ENCODE data around the gene SAP25.
A peak's percentile ranks its signal among the peaks of the same experiment; 100 is the strongest.

Gene SAP25

DNA sequence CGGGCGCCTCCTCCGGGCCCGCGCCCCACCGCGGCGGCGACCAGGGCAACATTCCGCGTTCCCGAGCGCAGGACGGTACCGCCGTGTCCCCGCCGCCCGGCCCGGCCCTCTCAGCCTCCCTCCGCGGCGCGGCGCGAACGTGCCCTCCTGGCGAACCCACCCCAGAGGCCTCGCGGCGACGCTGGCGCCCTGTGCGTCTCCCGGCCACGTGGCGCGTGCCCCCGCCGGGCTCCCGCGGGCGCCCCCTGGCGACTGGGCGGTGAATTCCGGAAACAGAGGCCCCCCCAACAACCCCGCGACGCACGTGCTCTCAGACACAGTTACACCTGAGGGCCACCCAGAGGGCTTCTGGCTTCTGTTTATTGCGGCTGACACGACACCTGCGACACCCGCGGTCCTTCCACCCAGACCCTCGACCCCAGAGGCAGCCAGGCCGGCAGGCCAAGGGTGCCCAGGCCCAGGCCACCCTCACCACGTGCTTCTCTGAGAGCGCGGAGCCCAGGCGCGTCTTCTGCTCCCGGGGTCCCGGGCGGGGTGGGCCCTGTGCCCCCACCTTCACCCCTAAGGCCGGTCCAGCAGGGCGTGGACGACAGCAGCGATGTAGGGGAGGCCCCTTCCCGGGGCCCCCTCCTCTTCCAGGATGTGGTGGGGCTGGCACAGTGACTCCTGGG, at the start of gene SAP25:
Gene SAP25 (minus strand): TSS at position 210 of the 671 bp plus-strand sequence. CDS start 158 bp downstream, at position 52.
- no peak for DNase-seq (ENCODE audit: low read depth in 2 of 2)

DNA sequence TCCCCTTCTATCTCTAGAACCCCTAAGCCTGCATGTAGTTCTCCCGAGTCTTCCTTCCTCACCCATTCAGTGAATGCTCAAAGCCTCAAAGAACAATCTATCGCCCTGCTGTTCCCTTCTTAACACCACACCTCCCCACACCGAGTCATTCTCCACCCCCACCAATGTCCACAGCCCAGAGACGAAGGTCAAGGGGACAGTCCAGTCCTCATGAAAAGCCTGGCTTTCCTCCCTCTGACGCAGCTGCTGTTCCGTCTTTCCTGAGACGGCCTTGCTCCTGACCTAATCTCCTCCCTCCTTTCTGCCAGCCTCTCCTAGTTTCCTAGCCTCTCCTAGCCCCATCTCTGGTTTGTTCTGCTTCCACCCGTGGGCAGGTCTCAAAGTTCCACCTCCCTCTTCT, 47.9 kb upstream of the SAP25 start:
- DNase-seq (ENCODE audit: low read depth in 2 of 2) = no peak

GRCh38 chr7:100620804-100621203, 47.1 kb upstream of the SAP25 start:
- no peak for DNase-seq (ENCODE audit: low read depth in 2 of 2)

GRCh38 chr7:100620239-100620638, 46.5 kb upstream of the SAP25 start:
- DNase-seq (ENCODE audit: low read depth in 2 of 2) = no peak

- DNase-seq (ENCODE audit: low read depth in 2 of 2) = no peak
These were observed 40.7 kb upstream of the SAP25 start for GRCh38 chr7:100614308-100614861.

DNA sequence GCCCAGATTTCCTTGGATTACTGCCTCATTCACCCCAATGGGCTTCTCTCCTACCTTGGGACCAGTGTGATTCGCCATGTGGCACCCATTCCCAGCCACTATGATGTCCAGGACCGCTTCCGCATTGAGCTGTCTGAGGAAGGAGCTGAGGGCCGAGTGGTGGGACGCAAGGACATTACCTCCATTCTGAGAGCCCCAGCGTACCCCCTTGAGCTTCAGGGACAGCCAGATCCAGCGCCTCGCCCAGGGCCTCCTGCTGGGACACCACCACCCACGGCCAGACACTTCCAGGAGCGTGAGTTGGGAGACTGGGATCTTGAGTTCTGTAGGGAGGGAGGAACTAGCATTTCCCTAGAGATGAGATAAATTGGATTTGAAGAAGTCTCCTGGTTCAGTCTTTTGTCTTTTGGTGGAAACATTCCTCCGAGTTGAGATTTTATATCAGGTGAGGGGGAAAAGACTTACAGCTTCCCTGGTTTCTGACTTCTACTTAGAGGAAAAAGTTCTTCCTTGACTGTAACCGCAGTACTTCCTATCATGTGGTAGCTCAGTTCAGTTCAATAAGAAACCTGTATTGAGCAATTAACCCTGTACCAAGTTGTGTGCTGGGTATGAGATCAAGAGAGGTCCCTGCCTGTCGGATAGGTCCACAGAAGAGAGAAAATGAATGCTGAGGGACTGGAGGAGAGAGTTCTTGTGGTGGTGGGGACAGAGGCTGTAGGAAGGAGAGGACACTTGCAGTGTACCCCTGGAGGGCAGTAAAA, 39.9 kb upstream of the SAP25 start:
- no peak for DNase-seq (ENCODE audit: low read depth in 2 of 2)

DNA sequence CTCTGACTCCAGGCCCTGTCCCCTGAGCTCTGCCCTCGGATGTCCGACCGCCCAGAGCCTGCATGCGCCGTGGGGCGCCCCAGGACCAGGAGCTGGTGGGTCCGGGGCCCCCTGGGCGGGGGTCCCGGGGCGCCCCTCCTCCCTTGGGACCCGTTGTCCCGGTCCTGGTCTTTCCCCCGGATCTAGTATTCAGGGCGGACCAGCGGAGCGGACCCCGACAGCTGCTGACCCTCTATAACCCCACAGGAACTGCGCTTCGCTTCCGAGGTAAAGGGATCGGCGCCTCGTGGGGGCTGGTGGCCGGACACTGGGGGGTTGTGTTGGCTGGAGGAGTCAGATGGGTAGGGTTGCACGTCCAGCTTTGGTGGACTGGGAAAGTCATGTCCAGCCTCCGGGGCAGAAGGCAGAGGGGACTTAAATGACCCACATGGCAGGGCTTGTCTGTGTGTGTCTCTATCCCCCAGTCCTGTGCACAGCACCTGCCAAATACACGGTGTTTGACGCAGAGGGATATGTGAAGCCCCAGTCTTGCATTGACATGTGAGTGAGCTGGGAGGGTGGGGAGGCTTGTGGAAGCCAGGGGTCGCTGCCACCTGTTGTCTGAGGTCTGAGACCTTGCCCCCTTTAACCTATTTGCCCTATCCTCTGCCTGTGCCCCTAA, 39.2 kb upstream of the SAP25 start:
- no peak for DNase-seq (ENCODE audit: low read depth in 2 of 2)

GRCh38 chr7:100611983-100612729, 38.5 kb upstream of the SAP25 start, which contains the start of gene MOSPD3:
Gene MOSPD3 (plus strand): TSS chr7:100612540. CDS start chr7:100612792, 252 bp downstream.
- peak; percentile 94 to 97 for DNase-seq (ENCODE audit: low read depth in 2 of 2)

DNA sequence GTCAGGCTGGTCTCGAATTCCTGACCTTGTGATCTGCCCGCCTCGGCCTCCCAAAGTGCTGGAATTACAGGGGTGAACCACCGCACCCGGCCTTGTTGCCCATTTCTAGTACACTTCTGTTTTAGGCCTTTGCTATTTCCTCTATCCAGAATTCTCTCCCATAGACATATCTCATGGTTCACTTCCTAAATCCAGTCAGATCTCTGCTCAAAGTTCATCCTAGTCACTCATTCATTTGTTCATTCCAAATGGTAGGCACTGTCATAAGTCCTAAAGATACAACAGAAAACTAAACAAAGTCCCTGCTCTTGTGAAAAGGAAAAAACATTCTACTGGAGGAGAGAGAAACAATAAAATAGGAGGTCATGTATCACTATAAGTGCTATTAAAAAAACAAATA, 36.3 kb upstream of the SAP25 start:
- DNase-seq (ENCODE audit: low read depth in 2 of 2) = no peak

DNA sequence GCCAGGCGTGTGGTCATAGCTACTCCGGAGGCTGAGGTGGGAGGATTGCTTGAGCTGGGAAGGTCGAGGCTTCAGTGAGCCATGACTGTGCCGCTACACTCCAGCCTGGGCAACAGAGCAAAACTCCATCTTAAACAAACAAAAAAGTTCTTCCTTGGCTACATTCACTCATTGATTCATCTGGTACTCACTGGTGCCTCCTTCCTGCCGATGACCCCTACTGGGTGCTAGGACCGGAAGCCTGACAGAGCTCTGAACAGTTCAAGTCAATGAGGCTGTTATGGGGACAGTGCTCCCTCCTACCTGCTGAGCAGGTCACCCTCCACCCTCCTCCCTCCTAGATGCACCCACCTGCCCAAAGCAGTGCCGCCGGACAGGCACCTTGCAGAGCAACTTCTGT, 33.4 kb upstream of the SAP25 start:
- DNase-seq (ENCODE audit: low read depth in 2 of 2) = no peak

DNA sequence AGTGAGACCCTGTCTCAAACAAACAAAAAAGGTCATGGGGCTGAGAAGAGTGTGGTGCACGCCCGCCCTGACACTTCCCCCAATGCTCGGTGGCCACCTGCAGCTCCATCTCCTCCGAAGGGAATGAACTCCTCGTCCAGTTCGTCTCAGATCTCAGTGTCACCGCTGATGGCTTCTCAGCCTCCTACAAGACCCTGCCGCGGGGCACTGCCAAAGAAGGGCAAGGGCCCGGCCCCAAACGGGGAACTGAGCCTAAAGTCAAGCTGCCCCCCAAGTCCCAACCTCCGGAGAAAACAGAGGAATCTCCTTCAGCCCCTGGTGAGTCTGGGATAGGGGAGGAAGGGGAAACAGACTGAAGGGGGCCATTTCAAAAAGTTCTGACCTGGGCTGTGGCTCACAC, 32.6 kb upstream of the SAP25 start:
- DNase-seq (ENCODE audit: low read depth in 2 of 2) = no peak

- DNase-seq (ENCODE audit: low read depth in 2 of 2) = no peak
These were observed 31.5 kb upstream of the SAP25 start for GRCh38 chr7:100604976-100605911.

DNA sequence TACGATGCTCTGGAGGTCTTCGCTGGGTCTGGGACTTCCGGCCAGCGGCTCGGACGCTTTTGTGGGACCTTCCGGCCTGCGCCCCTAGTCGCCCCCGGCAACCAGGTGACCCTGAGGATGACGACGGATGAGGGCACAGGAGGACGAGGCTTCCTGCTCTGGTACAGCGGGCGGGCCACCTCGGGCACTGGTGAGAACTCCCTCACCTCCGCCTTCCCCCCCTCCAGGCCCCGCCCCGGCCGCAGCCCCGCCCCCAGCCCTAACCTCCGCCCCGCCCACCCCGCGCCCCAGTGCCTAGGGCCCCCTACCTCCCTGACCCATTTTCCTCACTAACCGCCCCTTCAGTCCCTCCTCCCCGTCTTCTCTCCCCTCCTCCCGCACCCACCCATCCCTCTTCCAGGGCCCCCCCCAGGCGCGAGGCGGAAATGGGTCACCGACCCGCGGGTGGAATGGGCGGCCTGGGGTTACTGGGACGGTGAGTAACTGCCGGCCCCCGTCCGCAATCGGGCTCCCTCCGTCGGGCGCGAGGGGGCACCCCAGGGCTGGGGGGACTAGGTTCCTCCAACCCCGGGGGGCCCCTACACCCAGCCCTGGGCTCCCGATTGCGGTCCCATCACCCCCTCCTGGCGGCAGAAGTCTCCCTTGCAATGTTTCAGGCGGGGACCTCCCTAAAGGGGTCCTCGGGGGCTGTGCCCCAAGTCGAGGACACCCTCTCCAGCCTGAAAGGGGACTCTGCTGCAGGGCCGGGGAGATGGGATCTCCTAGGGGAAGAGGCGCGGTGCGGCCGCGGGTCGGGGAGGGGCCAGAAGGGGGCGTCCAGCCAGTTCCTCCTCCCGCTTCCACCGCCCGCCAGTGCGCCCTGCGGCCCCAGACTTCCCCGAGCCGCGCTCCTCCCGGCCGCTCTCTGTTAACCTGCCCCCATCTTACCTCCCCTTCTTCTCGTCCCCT, 30.6 kb upstream of the SAP25 start:
- peak; percentile 43 to 59 for DNase-seq (ENCODE audit: low read depth in 2 of 2)

DNA sequence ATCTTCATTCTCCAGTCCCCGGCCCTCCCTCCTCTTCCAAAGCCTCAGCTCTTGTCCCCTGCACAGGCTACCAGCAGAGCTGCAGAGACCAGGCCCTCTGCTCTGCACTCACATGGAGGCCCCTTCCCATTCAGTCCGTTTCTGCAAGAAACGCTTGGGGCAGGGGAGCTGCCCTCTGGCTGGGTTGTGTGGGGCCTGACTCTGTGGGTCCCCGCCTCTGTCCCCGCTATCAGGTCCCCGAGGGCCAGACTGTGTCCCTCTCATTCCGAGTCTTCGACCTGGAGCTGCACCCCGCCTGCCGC, 30.0 kb upstream of the SAP25 start:
- no peak for DNase-seq (ENCODE audit: low read depth in 2 of 2)

DNA sequence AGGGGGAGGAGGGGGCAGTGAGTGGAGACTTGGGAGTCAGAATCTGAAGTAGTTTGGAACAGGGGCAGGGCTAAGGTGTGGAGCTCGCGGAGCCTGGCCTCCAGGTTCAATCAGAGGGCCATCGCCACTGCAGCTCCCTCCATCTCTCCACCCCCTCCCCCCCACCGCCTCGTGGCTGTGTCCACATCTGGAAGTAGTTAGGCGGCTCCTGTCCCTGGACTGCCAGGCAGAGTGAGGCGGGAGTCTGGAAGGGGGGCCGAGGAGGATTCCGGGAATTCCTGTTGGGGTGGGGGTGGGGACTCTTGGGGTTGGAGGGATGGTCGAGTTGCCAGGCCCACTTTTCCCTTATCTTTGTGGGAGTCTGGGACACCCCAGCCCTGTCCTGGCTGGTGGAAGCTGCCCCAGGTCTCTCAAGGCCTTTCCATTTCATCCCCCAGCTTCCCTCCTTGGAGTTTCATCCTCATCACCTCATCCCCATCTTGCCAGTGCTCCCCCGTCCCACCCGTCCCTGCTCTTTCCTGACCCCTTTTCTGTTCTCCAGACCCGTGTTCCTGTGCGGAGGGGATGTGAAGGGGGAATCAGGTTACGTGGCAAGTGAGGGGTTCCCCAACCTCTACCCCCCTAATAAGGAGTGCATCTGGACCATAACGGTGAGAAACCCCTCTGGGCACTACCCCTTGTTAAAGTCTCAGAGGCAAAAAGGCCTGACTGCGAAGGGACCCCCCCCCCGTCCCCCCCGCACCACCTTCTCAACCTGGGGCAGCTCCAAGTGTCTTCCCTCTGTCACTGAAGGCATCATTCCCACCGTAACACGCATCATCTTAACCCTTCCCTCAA, 29.4 kb upstream of the SAP25 start:
- DNase-seq (ENCODE audit: low read depth in 2 of 2) = no peak

- no peak for DNase-seq (ENCODE audit: low read depth in 2 of 2)
These were observed 27.0 kb upstream of the SAP25 start for GRCh38 chr7:100600730-100601038.

GRCh38 chr7:100599911-100600729, 26.4 kb upstream of the SAP25 start:
- DNase-seq (ENCODE audit: low read depth in 2 of 2) = no peak

GRCh38 chr7:100598425-100598824, 24.7 kb upstream of the SAP25 start:
- DNase-seq (ENCODE audit: low read depth in 2 of 2) = no peak
